Stimulated activated CD4-positive, alpha-beta T cell treated with anti-CD3 and anti-CD28 coated beads, Interleukin-2, amount 100 ng/mL, for 24 hours (primary cell): ENCODE data around the gene TMEFF1.
A peak's percentile ranks its signal among the peaks of the same experiment; 100 is the strongest.
"Not testable (repeated sequence)": the region's sequence is repeated elsewhere in the genome, so short reads cannot be mapped to it uniquely, and the experiment has no call there.

Experiments
- DNase-seq, 2 donors: peaks; one replicate each; pipeline ENCODE4 v3.0.0-alpha.2; 2020

TMEFF1 gene

DNA sequence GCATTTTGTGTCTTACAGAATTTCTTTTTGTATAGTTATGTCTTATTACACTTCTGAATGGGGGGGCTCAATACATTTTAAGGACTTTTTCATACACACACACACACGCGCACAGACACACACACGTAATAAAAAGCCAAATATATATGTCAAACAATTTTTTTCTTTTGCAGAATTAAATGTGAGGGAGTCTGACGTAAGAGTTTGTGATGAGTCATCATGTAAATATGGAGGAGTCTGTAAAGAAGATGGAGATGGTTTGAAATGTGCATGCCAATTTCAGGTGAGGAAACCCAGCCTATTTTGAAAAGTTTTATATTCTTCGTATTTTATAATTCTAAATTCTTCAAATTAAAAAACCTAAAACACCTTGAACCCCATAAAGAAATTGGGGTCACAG, 25.6 kb downstream of the TMEFF1 start:
- DNase-seq, result no peak

DNA sequence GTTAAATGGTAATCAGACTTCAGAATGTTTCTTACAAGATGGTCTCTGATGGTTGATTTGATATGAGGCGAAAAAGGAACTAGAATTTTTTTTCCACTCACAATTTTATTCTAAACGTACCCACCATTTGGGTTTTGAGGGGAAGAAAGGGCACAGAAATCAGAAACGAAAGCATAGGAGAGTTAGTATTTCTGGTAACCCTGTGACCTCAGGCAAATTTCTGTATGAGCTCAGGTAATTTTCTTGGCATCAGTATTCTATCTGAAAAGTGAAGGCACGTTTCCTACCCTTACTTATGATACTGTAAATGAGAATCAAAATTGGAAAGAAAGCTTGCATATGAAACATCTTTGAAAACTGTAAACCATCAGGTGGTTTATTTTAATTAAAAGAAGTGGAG, 26.5 kb downstream of the TMEFF1 start:
- DNase-seq, result no peak

- no peak for DNase-seq
Observed at GRCh38 chr9:100499866-100500265, 26.9 kb downstream of the TMEFF1 start.

DNA sequence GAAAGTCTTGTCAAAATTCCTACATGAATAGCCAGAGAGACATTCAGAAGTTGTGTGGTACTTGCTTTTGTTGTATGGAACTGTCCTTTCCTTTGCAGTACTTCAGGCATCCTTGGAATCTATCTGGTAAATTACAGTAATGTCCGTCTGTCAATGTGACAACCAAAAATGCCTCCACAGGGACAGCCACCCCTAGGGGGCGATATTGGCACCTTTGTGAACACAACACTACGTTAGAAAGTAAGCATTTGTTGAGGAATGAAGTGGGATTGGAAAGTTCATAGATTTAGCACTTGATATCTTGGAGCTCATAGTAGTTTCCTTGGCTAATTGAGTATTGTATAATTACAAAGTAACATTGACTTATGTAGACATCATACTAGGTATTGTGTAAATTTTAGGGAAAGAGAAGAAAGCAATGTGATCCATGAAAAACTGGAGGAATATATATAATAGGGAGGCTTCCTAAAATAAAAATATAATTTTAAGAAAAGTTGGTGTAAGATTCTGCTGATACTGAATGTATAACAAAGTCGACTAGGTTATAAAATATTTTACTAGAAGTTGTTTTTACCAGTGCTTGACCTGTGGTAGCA, 32.7 kb downstream of the TMEFF1 start:
- DNase-seq, result peak; percentile 75 to 85

GRCh38 chr9:100507350-100507749, 34.4 kb downstream of the TMEFF1 start:
- DNase-seq, result not testable (repeated sequence)

DNA sequence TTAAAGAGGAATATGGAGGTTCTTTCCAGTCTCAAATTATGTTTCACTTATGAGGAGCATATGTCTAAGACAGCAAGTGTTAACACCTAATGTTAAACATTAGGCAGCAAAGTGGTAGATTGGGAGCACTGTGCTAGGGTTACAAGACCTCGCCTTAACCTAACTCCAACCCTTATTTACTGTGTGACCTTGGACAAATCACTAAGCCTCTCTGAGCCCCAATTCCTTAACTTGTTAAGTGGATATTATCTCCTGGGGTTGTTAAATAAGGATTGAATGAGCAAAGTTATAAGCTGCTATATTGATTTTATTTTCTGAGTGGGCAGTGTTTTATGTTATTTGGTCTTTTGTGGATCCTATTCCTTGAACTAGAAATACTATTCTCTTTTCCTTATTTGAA, 38.3 kb downstream of the TMEFF1 start:
- DNase-seq, result no peak

DNA sequence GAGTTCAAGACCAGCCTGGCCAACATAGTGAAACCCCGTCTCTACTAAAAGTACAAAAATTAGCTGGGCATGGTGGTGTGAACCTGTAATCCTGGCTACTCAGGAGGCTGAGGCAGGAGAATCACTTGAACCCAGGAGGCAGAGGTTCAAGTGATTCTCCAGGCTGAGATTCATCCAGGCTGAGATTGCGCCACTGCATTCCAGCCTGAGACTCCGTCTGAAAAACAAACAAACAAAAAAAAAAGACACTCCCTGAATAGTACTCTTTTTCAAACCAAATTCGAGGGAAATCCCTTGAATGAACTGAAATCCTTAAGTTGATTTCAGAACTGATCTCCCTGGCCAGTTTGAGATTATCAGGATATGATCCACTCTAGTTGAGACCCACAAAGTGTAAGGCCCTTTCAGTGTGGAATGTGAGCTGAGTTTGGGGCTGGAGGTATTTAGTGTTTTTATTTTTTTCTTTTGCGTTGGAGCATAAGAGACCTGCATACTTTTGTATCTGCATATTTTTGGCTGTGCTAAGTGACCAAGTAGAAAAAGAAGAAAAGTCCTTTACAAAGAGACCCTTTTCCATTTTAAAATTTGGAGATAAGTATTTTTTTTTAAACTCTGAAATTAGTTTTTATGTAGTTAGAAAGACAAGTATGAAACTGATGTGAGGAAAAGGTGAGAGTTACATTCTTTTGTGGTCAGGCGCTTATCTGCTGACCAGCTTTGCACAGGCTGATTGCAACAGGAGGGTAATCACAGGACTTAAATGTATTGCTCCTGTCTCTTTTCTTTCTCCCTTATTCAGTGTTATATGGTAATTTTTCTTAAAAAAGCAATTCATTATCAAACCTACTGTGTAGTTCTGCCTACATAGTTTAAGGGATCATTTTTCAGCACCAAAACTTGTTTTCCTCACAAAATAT, 42.9 kb downstream of the TMEFF1 start:
- no peak for DNase-seq

GRCh38 chr9:100521282-100521681, 48.3 kb downstream of the TMEFF1 start:
- no peak for DNase-seq

GRCh38 chr9:100525563-100525962, 52.6 kb downstream of the TMEFF1 start:
- no peak for DNase-seq

GRCh38 chr9:100527180-100527794, 54.3 kb downstream of the TMEFF1 start:
- DNase-seq, result not testable (repeated sequence)

- DNase-seq, result no peak
Observed at GRCh38 chr9:100534401-100534800, 61.5 kb downstream of the TMEFF1 start.

- DNase-seq, result no peak
Observed at GRCh38 chr9:100540327-100540726, 67.4 kb downstream of the TMEFF1 start.

- DNase-seq, result no peak
Observed at GRCh38 chr9:100549048-100549447, 76.1 kb downstream of the TMEFF1 start.

DNA sequence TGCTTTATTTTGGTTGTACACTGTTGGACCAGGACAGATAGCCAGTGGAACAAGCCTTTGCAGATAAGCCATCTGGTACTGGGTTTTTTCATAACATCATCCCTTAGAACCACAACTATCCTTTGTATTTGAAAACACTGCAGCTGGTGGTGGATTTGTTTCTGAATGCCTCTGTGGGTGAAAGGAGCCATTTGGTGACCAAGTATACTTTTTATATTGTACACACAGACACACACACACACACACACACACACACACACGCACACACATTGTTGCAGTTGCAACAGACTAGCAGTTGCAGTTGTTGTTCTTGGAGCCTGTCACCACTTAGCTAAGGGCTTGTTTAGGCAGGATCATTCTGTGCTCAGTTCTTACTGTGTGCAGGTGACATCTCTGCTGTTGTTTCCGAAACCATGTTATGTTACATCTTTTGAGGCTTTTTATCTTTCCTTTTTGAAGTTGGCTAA, 82.0 kb downstream of the TMEFF1 start:
- DNase-seq, result no peak

DNA sequence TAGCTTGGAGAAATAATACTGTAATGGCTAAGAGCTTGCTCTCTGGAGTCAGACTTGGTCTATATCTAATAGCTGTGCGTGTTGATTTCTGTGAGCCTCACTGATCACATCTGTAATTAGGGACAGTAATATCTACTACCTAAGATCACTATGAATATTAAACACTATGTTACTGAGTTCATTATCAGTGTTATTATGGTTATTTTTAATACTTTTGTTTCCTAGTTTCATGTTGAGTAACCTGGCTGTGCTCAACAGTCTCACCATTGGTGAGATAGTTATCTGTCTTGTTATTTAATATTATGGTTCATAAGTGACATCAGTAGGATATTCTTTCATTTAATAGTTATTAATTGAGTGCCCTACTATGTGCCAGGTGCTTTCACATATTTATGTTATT, 82.5 kb downstream of the TMEFF1 start:
- DNase-seq, result no peak

GRCh38 chr9:100557053-100557452, 84.1 kb downstream of the TMEFF1 start:
- DNase-seq, result no peak

- no peak for DNase-seq
Observed at GRCh38 chr9:100561256-100561655, 88.3 kb downstream of the TMEFF1 start.

GRCh38 chr9:100567856-100568255, 94.9 kb downstream of the TMEFF1 start:
- DNase-seq, result no peak

DNA sequence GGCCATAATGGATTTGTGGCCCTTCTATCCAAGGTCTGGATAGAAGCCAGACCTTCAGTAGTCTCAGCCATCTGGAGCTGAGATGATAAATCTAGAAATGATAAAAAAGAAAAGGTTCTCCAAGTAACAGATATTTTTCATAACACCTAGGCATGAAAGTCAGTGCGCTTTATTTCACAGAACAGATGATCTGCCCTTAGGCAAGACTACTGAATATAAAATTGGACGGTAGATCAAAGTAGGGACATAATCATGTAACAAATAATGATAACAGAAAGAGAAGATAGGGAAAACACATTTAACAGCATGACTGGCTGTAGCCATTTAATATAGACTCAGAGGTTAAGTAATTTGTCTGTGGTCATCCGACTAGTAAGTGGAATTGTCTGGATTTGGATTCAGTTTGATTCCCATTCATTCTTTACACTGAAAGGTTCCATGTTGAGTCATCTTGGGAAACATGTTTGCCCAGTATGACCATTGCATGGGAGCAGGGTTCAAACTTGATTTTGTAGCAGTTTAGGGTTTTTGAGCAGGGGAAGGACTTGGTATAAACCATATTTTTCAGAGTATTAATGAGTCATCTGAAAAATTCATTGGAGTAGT, 100.8 kb downstream of the TMEFF1 start:
- DNase-seq, result no peak

GRCh38 chr9:100575006-100575405, 102.1 kb downstream of the TMEFF1 start:
- DNase-seq, result no peak

- DNase-seq, result no peak
Observed at GRCh38 chr9:100575765-100576386, 102.9 kb downstream of the TMEFF1 start.

- DNase-seq, result no peak
Observed at GRCh38 chr9:100577776-100578448, 105.0 kb downstream of the TMEFF1 start, which contains the start of gene CAVIN4. TSS of gene CAVIN4 (plus strand) at chr9:100578079. CDS start at chr9:100578144, 65 bp downstream.
